ENCODE data around the gene EML3. TPM values are rescaled to one million over a fixed set of nuclear protein-coding genes. Genes with fewer than 3 reads are reported as not detected.

The EML3 gene
- total and polyA plus RNA-seq, 11 donors = 8.8 to 40.9 (median 15.3) TPM

DNA sequence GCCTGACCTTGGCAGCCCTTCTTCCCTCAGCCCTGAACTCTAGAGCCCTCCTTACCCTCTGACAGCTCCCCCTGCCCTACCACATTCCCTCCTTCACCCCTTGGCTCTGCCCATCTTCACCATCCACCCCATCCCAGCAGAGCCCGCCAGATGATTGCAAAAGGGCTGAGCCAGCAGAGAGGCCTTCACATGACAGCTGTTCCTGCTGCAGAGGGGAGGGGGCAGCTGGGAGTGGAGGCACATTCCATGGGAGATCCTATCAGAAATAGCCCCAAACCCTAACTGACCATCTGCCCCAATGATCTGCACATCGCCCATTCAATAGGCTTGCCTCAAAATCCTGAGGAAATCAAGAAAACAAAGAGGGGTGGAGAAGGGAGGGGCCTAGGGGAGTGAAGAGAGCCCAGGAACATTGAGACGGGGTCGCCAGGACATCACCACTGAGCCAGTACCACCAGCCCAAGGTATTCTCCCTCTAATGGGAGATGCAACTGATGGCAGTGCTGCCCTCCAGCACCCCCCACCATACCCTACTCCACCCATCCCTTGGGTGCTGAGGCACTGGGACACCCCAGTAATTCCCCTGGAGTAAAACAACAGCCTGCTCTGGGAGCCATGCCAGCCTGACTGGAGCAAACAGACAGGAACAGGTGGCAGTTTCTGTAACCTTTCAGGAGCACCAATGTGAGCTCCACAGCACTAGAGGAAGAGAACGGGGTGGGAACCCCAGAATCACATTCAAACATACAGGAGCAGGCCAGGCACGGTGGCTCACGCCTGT lies 58.0 kb downstream of the EML3 start:
- Histone ChIP-seq H3K27me3 (no peaks in the 10 kb centered on the region), H3K27ac (peak overlapping the region; percentile 86 to 98 (median 93)), H3K9me3 (no peaks in the 10 kb centered on the region), H3K4me3 (peak overlapping the region in 1 of 12 donors; percentile 40), H3K4me1 (peaks cover 18 to 96% (median 74%) of the 10 kb centered on the region in 12 donors), H3K36me3 (peaks cover 0 to 23% (median 18%) of the 10 kb centered on the region in 9 donors)
- intact Hi-C loops (cut with DNase I) = loop anchor here in 1 of 10 donors (5.0 kb wide), 1 partner anchor 132 kb away; no protein-coding TSS in a partner anchor
- 70 to 81% (median 77%) methylated on average over 7 of the region's 7 CpGs for whole genome bisulfite sequencing, 4 donors
- DNase-seq (peak in 1 of 5 donors; percentile 20), ATAC-seq (no peak)
- TF ChIP-seq, protein P1, sequence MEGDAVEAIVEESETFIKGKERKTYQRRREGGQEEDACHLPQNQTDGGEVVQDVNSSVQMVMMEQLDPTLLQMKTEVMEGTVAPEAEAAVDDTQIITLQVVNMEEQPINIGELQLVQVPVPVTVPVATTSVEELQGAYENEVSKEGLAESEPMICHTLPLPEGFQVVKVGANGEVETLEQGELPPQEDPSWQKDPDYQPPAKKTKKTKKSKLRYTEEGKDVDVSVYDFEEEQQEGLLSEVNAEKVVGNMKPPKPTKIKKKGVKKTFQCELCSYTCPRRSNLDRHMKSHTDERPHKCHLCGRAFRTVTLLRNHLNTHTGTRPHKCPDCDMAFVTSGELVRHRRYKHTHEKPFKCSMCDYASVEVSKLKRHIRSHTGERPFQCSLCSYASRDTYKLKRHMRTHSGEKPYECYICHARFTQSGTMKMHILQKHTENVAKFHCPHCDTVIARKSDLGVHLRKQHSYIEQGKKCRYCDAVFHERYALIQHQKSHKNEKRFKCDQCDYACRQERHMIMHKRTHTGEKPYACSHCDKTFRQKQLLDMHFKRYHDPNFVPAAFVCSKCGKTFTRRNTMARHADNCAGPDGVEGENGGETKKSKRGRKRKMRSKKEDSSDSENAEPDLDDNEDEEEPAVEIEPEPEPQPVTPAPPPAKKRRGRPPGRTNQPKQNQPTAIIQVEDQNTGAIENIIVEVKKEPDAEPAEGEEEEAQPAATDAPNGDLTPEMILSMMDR (IDR thresholded peaks at IDR 0.05) = no peak
- TF ChIP-seq POLR2A (IDR thresholded peaks at IDR 0.05) = no peak

DNA sequence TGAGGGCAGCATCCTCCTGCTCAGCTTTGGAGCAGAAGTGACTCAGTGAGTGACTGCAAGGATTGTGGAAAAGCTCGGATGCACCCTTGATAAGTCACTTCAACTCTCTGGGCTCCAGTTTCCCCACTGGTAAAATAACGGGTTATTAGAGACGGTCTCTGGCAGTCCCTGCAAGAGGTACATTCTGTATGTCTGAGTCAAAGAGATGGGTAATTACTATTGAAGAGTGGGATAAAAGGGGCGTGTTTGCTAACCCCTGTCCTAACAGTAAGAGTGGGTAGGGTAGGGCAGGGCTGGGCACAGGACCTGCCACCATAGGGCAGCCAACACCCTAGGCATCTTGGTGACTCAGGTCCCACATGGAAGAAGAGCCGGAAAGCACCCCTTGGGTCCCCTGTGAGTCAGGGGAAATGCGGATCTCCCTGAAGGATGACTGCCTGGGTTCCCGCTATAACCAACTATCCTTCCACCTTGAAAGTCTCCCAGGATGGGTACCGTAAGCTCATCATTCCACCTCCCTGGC lies 58.7 kb downstream of the EML3 start:
- Histone ChIP-seq H3K9me3 (no peaks in the 10 kb centered on the region), H3K36me3 (peaks cover 0 to 16% (median 11%) of the 10 kb centered on the region in 9 donors), H3K4me3 (peak overlapping the region in 4 of 12 donors; percentile 13 to 32 (median 22)), H3K27me3 (no peaks in the 10 kb centered on the region), H3K27ac (peak overlapping the region; percentile 86 to 98 (median 93)), H3K4me1 (peaks cover 21 to 95% (median 79%) of the 10 kb centered on the region in 12 donors)
- WGBS, 4 donors = 76 to 85% (median 81%) methylated on average over 8 of the region's 8 CpGs
- ATAC-seq (no peak), DNase-seq (peak in 1 of 5 donors; percentile 4)
- intact Hi-C loops (cut with DNase I) = no loop called here
- TF ChIP-seq, protein P1 (IDR thresholded peaks at IDR 0.05) = no peak
- no peak for TF ChIP-seq POLR2A (IDR thresholded peaks at IDR 0.05)

DNA sequence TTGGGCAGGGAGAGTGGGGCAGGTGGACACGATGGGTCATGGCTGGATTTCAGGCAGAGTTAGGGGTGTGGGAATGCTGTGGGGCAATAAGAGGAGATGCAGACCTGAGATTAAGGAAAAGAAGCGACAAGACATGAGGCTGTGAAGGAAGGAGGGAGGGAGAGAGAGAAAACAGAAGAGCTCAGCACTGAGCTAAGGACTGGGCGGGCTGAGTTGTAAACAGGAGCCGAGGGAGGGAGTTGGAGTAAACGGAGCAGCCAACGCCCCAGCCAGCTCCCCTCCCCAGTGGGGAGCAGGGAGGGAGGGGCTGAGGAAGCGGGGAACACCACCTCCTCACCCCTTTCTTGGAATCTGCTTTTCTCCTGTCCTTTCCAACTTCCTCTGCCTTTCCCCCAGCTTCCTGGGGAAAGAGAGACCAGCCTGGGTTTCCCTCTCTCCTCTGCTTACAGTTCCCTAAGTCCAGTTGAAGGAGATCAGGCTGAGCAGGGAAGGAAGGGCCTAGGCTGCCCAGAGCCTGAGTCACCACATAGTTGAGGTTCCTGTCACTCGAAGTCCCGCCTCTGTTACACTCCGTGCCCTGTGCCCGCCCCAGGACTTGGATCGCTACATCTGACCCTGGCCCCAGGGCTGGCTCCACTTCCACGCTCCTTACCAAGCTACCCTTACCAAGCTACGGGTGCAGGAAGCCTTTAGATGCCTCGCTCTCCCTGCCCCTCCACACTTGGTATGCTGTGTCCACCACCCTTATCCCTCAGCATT lies 59.3 kb downstream of the EML3 start:
- H3K27me3 ChIP-seq = no peaks in the 10 kb centered on the region
- ATAC-seq (peak; percentile 74 to 89 (median 85)), DNase-seq (peak; percentile 79 to 92 (median 88))
- no peaks in the 10 kb centered on the region for H3K9me3 ChIP-seq
- H3K36me3 ChIP-seq = peaks cover 0 to 10% (median 4%) of the 10 kb centered on the region in 9 donors
- H3K4me3 ChIP-seq = peak overlapping the region in 10 of 12 donors; percentile 8 to 33 (median 20)
- peak overlapping the region; percentile 86 to 98 (median 93) for H3K27ac ChIP-seq
- 3 to 15% (median 12%) methylated on average over 7 to 15 of the region's 15 CpGs for WGBS, 4 donors
- intact Hi-C loops (cut with DNase I) = no loop called here
- peak in 1 of 2 donors; percentile 67 for TF ChIP-seq POLR2A (IDR thresholded peaks at IDR 0.05)
- TF ChIP-seq, protein P1 (IDR thresholded peaks at IDR 0.05) = no peak
- H3K4me1 ChIP-seq = peaks cover 21 to 97% (median 85%) of the 10 kb centered on the region in 12 donors
